HFF-Myc (cell line): ENCODE data around the gene PDE3B.

Experiments
- DNase-seq: peaks from one replicate; pipeline ENCODE4 v3.0.0-alpha.2; 2011; ENCODE audit warnings: low read depth; ENCODE audit errors: extremely low read depth
- H3K4me3 ChIP-seq: replicated peaks from 2 replicates; pipeline ENCODE4 v1.5.1; 2011; ENCODE audit warnings: low read depth, mild to moderate bottlenecking, control low read depth, low read length
- TF ChIP-seq, protein P1 (sequence below): IDR thresholded peaks from 2 replicates; pipeline ENCODE4 v1.5.1; 2012; ENCODE audit warnings: mild to moderate bottlenecking, low read depth, low read length, control low read depth; ENCODE audit errors: missing control alignments

The PDE3B gene

GRCh38 chr11:14884667-14885273, 241.2 kb downstream of the PDE3B start:
- no peak overlapping the region for H3K4me3 ChIP-seq
- no peak for DNase-seq
- TF ChIP-seq, protein P1, sequence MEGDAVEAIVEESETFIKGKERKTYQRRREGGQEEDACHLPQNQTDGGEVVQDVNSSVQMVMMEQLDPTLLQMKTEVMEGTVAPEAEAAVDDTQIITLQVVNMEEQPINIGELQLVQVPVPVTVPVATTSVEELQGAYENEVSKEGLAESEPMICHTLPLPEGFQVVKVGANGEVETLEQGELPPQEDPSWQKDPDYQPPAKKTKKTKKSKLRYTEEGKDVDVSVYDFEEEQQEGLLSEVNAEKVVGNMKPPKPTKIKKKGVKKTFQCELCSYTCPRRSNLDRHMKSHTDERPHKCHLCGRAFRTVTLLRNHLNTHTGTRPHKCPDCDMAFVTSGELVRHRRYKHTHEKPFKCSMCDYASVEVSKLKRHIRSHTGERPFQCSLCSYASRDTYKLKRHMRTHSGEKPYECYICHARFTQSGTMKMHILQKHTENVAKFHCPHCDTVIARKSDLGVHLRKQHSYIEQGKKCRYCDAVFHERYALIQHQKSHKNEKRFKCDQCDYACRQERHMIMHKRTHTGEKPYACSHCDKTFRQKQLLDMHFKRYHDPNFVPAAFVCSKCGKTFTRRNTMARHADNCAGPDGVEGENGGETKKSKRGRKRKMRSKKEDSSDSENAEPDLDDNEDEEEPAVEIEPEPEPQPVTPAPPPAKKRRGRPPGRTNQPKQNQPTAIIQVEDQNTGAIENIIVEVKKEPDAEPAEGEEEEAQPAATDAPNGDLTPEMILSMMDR = no peak

DNA sequence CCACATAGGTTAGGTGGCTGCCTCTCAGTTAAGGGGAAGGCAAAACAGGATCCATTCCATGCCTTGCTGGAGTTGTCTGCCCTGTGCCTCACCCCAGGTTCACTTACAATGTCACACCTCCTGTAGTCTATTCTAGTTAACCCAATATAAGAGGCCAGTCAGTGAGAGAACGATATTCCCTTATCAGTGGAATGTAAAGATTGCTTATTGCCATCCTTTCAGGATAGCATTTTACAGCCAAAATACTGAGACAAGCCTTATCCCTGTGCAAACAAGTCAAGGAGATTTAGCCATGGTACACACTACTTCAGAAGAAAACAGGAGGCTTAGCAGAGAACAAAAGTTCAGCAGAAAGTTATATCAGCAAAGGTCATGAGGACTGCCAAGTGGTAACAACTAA, 242.9 kb downstream of the PDE3B start:
- H3K4me3 ChIP-seq = no peak overlapping the region
- DNase-seq = no peak
- TF ChIP-seq, protein P1 = no peak

GRCh38 chr11:14891143-14892035, 247.8 kb downstream of the PDE3B start:
- TF ChIP-seq, protein P1 = no peak
- DNase-seq = peak; percentile 65
- H3K4me3 ChIP-seq = peak overlapping the region; percentile 62

DNA sequence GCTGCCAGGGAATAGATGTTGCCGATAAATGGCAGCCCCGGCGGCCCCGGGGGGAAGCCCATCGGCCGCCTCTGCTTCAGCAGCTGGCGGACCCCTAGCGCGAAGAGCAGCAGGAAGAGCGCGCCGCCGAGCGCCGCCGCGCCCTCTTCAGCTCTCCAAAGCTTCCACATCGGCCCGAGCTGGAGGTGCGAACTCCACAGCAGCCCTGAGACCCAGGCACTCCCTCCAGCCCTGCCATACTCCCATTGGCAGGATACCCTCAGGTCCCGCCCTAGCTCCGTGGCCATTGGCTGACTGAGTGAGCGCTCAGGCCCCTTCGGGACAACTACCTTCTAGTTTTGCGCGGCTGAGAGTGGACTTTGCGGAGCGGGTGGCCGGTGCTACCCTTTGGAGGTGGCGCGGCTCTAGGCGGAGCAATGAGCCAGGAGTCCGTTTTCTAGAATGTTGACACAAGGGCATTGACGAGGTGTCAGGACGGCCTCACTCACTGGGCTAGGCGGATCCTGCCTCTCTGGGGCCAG, 248.5 kb downstream of the PDE3B start, which contains the start of gene CYP2R1:
Gene CYP2R1, minus strand, starts transcription at position 196 of the 521 bp plus-strand sequence. Its CDS starts 26 bp downstream, at position 170.
- peak within 1 kb of the TSS; percentile 62 for H3K4me3 ChIP-seq
- DNase-seq = peak; percentile 90
- TF ChIP-seq, protein P1 = no peak

DNA sequence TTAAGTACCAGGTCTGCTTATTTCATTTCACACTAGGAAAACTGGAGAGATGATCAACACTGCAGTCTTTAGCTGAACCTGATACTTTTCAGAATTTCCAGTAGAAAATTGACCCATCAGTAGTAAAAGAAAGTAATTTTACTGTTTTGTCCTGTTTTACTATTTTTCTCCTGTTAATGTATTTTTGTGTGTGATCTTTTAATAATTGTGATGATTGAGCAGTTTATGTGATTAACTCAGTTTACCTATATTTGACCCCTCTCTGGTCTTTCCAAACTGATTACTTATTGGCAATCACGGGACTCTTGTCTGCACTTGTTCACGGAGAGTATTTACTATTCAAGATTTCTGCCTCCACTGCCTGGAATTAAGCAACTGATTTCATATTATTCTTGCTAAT, 249.0 kb downstream of the PDE3B start:
- TF ChIP-seq, protein P1 = no peak
- no peak for DNase-seq
- peak overlapping the region; percentile 62 for H3K4me3 ChIP-seq

- no peak for DNase-seq
- TF ChIP-seq, protein P1 = no peak
- H3K4me3 ChIP-seq = no peak overlapping the region
These were observed 251.3 kb downstream of the PDE3B start for GRCh38 chr11:14894657-14895598.
